Measurements from ENCODE around the gene MAPK7.

GRCh38 chr17:19415806-19416775 lies 37.8 kb downstream of the MAPK7 start:
- TF ChIP-seq CTCF (conservative IDR thresholded peaks at IDR 0.05 in 1 of 2, IDR thresholded peaks at IDR 0.05 in 1 of 2; ENCODE audit: extremely low read depth in 1 of 2, insufficient read depth in 1 of 2, low read depth in 1 of 2, low read length in 2 of 2): no peak
- TF ChIP-seq EZH2 (IDR thresholded peaks at IDR 0.05; ENCODE audit: borderline replicate concordance, low read length): no peak
